GM18505 (cell line): ENCODE measurements around the gene RAB40B.
A peak's percentile ranks its signal among the peaks of the same experiment; 100 is the strongest.

Source experiments
- ATAC-seq: cut with Tn5 transposase; IDR thresholded peaks from one replicate; pipeline ENCODE4 v1.9.1; 2021; ENCODE audit not compliant: unreplicated experiment
- POLR2A ChIP-seq: IDR thresholded peaks from 4 replicates; pipeline ENCODE4 v1.6.1; 2011; ENCODE audit warnings: borderline replicate concordance; ENCODE audit not compliant: insufficient read depth, insufficient read length; ENCODE audit errors: extremely low read depth

RAB40B gene

DNA sequence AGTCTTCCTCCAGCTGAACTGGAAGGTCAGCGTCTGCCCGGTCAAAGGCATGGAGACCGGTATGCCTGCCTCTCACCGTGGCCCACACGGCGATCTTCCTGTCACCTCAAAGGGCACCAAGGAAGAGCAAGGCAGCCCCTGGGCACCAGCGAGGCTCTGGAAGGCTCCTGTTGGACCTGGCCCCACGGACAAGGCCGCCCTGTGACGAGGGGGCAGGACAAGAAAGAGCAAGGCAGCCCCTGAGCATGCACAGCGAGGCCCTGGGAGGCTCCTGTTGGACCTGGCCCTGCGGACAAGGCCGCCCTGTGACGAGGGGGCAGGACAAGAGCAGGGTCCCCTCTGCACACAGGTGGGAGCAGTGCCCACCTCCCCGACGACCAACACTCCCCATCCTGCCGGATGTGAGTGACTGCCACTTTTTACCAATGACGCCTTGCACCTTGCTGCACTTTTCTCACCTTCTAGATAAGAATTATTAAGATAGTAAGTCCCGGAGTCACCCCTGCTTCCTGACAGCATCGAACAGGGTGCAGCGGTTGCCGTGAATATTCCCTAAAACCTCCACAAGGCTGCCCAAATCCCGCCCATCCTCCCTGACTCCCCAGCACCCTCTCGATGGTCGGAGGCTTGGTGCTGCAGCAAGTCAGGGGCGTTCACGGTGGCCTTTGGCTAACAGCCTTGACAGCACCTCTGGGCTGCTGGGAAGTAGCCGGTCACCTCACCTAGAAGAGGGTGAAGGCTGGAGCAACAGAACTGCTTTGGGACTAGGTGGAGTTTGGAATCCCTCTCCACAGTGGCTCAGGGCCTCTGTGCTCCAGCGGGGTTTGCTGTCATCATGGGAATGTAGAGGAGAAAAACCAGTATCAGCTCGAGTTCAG, 44.6 kb downstream of the RAB40B start:
- no peak for TF ChIP-seq POLR2A
- ATAC-seq = no peak

DNA sequence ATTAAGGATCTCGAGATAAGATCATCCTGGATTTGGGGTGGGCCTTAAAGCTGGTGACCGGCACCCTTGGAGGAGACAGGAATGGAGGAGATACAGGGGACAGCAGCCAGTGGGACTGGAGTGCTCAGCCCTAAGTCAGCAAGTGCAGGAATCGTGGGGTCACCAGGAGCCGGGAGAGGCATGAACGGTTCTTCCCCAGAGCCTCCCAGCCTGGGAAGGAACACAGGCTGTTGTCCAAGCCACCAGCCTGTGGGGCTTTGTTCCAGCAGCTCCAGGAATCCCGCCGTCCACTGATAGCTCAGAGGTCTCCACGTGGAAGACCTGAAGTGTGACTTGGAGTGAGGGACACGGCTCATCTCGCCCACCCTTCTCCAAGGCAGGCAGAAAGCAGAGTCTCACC, 47.8 kb downstream of the RAB40B start:
- TF ChIP-seq POLR2A = no peak
- no peak for ATAC-seq

DNA sequence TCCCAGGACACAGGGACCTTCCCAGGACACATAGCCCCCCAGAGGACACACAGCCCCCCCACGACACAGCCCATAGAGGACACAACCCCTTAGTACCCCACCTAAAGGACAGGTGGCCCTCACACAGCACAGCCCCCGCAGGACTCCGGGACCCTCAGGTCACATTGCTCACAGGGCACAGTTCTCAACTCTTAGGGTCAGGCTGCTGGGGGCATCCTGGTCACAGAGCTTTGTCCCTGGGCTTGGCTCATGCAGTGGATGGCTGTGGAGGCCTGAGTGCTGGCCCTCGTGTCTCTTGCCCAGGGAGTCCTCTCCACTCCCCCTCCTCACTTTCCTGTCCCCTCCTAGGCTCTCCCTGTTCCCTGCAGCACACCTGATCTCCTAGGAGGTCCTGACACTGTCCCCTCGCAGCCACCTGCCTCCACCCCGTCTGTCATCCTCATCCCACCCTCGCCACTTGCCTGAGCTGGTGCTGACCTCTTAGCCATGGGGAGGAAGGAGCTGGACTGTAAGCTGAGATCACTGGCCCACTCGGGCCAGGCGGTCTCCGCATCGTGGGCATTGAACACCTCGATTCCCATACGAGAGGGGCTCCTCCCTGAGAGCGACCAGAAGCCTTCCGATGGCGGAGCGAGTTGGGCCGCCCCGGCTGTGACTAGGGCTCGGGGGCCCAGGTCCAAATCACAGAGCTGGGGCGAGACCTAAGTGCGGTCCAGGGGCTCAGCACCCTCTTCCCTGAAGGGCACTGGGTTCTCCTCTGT, 48.8 kb downstream of the RAB40B start:
- TF ChIP-seq POLR2A = no peak
- no peak for ATAC-seq

- ATAC-seq = no peak
- TF ChIP-seq POLR2A = no peak
These were observed 49.7 kb downstream of the RAB40B start for GRCh38 chr17:82648742-82649331.

DNA sequence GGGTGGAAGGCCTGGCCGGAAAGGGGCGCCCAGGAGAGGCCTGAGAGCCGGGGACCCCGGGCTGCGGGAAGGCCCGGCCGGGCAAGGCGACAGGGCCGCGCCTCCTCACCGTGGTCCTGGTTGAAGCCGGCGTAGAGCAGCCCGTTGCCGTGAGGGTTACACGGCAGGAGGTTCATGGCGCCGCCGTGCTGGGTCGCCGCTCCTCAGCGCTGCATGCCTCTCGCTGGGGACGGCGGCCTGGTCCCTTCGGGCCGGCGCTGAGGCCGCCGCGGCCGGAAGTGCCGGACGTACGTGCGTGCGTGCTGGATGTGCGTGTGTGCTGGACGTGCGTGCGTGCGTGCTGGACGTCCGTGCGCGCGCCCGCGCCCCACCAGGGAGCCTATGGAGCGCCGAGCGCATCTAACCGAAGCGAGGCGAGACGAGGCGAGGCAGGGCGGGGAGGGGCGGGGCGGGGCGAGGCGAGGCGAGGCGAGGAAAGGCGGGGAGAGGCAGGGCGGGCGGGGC, 50.3 kb downstream of the RAB40B start, which contains the start of gene WDR45B:
TSS of gene WDR45B (minus strand) at position 280 of the 504 bp plus-strand sequence. CDS start at position 176, 104 bp downstream.
- TF ChIP-seq POLR2A = peak; percentile 95
- peak; percentile 83 for ATAC-seq

- peak; percentile 24 for ATAC-seq
- no peak for TF ChIP-seq POLR2A
These were observed 50.8 kb downstream of the RAB40B start for GRCh38 chr17:82647593-82648164.

DNA sequence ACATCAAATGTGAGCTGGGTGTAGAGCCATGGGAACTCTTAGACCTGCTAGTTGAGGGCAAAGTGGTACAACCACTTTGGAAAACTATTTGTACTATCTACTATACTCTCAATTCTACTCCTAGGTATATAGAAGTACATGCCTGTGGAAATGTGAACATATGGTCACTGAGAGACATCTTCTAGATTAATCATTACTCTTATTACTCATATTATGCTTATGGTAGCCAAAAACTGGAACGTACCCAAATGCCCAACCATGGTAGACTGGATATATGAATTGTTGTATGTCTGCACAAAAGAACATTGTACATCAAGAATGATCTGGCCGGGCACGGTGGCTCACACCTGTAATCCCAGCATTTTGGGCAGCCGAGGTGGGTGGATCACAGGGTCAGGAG, 53.0 kb downstream of the RAB40B start:
- no peak for ATAC-seq
- no peak for TF ChIP-seq POLR2A

- TF ChIP-seq POLR2A = no peak
These were observed 54.4 kb downstream of the RAB40B start for GRCh38 chr17:82644148-82644547.

DNA sequence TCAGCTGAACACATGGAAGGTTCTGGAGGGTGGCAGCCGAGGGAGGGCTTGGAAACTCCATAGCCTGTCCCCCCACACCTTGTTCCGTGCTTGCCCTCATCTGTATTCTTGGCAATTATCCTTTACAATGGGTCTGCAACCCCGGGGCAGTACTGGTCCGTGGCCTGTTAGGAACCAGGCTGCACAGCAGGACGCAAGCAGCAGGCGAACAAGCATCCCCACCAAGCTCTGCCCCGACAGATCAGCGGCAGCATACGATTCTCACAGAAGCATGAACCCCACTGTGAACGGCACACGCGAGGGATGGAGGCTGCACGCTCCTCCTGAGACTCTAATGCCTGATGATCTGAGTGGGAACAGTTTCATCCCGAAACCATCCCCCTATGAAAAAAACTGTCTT, 56.5 kb downstream of the RAB40B start:
- no peak for ATAC-seq
- no peak for TF ChIP-seq POLR2A

More at GRCh38 chr17:82644148-82644547, 54.4 kb downstream of the RAB40B start:
- ATAC-seq = no peak

GRCh38 chr17:82640036-82640435, 58.5 kb downstream of the RAB40B start:
- no peak for ATAC-seq
- no peak for TF ChIP-seq POLR2A

DNA sequence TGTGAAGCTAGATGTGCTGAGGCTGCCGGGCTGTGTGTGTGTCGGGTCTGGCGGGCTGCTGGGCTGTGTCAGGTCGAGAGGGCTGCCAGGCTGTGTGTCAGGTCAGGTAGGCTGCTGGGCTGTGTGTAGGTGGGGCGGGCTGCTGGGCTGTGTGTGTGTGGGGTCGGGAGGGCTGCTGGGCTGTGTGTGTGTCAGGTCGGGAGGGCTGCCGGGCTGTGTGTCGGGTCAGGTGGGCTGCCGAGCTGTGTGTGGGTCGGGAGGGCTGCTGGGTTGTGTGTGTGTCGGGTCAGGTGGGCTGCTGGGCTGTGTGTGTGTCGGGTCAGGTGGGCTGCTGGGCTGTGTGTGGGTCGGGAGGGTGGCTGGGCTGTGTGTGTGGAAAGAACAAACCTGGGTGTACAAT, 58.9 kb downstream of the RAB40B start:
- TF ChIP-seq POLR2A = no peak

GRCh38 chr17:82638183-82638773, 60.2 kb downstream of the RAB40B start:
- no peak for ATAC-seq

More for the DNA sequence above, 58.9 kb downstream of the RAB40B start:
- no peak for ATAC-seq

More at GRCh38 chr17:82638183-82638773, 60.2 kb downstream of the RAB40B start:
- TF ChIP-seq POLR2A = no peak
